LNCaP clone FGC (cell line): ENCODE measurements around the gene IFNAR1.
"Not testable (repeated sequence)": the region's sequence is repeated elsewhere in the genome, so short reads cannot be mapped to it uniquely, and the experiment has no call there.

ENCODE experiments used
- DNase-seq: peaks from one replicate; pipeline ENCODE4 v3.0.0-alpha.2; 2011; ENCODE audit warnings: low read depth
- H3K4me3 ChIP-seq: 2 replicates; pipeline ENCODE4 v1.5.1; 2011; ENCODE audit warnings: mild to moderate bottlenecking, low read depth, low read length, control low read depth
- TF ChIP-seq, protein P1 (sequence below): IDR thresholded peaks from 2 replicates; pipeline ENCODE4 v1.5.1; 2012; ENCODE audit warnings: mild to moderate bottlenecking; ENCODE audit not compliant: control insufficient read depth, insufficient read depth; ENCODE audit errors: extremely low read depth

The IFNAR1 gene

DNA sequence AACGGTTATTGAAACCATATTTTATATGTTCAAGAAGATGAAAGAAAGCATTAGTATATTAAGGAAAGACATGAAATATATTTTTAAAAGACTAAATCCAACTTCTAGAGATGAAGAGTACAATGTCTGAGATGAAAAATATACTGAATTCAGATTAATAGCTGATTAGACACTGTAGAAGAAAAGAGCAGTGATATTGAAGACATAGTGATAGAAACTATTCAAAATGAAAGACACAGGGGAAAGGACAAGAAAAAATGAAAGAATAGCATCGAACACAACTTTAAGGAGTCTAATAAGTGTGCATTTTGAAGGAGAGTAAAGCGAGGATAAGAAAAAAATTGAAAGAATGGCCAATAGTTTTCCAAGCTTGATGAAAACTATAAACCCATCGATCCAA lies 11.2 kb upstream of the IFNAR1 start:
- TF ChIP-seq, protein P1, sequence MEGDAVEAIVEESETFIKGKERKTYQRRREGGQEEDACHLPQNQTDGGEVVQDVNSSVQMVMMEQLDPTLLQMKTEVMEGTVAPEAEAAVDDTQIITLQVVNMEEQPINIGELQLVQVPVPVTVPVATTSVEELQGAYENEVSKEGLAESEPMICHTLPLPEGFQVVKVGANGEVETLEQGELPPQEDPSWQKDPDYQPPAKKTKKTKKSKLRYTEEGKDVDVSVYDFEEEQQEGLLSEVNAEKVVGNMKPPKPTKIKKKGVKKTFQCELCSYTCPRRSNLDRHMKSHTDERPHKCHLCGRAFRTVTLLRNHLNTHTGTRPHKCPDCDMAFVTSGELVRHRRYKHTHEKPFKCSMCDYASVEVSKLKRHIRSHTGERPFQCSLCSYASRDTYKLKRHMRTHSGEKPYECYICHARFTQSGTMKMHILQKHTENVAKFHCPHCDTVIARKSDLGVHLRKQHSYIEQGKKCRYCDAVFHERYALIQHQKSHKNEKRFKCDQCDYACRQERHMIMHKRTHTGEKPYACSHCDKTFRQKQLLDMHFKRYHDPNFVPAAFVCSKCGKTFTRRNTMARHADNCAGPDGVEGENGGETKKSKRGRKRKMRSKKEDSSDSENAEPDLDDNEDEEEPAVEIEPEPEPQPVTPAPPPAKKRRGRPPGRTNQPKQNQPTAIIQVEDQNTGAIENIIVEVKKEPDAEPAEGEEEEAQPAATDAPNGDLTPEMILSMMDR = no peak
- DNase-seq = no peak
- H3K4me3 ChIP-seq = no peak overlapping the region

- DNase-seq = no peak
- no peak overlapping the region for H3K4me3 ChIP-seq
- TF ChIP-seq, protein P1 = no peak
Measured at GRCh38 chr21:33314111-33314510, 10.7 kb upstream of the IFNAR1 start.

- TF ChIP-seq, protein P1 = no peak
- no peak for DNase-seq
- H3K4me3 ChIP-seq = no peak overlapping the region
Measured at GRCh38 chr21:33315946-33316710, 8.6 kb upstream of the IFNAR1 start.

DNA sequence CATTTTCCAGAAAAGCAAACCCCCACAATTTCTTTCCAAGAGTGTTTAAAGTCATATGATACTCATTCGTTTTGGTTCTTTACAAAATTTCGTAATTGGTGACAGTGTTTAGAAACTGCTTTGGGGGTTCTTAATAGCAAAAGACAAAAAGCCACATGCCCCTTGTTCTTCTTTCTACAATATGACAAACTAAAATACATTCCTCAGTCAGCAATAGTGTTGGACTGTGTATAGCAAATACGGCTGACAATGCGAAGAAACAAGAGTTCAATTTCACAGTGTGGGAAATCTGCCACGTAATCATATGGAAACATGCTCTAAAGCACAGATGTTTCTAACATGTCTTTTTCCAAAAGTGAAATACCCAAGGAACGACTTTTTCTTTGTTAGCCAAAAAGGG lies 7.6 kb upstream of the IFNAR1 start:
- TF ChIP-seq, protein P1 = no peak
- no peak for DNase-seq
- no peak overlapping the region for H3K4me3 ChIP-seq

DNA sequence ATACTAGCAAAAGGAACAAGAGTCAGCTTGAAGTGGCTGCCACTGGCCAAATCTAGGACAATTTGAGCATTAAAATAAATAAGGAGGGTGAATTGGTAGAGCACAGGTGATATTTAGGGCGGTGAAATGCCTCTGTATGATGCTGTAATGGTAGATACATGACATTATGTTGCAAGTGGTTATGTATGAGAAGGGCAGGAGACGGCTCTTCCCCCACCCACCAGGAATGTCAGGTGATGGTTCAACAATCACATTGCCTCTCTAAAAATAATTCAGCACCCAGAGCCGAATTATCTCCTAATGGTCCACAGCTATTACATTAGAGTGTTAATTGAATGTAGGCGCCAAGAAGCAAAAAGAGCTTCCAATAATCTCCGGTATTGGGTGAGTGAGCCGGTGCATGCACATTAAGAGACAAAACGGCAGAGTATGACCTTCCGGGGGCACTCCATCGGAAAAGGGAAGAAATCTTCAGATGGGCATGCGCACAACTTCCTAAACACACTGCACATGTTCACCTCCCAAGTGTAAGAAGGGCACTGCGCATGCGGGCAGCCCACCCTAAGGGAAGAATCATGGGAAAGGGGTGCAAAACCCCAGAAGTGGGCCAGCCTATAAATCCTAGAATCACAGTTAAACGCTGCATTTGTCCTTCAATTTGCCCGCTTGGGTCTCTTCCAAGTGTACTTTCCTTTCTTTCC lies 6.8 kb upstream of the IFNAR1 start:
- TF ChIP-seq, protein P1 = no peak
- no peak overlapping the region for H3K4me3 ChIP-seq
- DNase-seq = no peak

- H3K4me3 ChIP-seq, DNase-seq: not testable (repeated sequence)
Measured at GRCh38 chr21:33321005-33321404, 3.8 kb upstream of the IFNAR1 start.

DNA sequence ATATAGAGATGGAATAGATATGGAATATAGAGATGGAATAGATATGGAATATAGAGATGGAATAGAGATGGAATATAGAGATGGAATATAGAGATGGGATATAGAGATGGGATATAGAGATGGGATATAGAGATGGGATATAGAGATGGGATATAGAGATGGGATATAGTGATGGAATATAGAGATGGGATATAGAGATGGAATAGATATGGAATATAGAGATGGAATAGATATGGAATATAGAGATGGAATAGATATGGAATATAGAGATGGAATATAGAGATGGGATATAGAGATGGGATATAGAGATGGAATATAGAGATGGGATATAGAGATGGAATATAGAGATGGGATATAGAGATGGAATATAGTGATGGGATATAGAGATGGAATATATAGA lies 1.2 kb upstream of the IFNAR1 start:
- not testable (repeated sequence) for DNase-seq
- H3K4me3 ChIP-seq = peak overlapping the region; percentile 94; the same call in 1 of the 2 replicates
